Measurements from ENCODE around the gene DACT1. TPM values are rescaled to one million over a fixed set of nuclear protein-coding genes. Genes with fewer than 3 reads are reported as not detected.

Gene DACT1
- total RNA-seq, 1 donor from 2014 or later: 17.0 TPM

DNA sequence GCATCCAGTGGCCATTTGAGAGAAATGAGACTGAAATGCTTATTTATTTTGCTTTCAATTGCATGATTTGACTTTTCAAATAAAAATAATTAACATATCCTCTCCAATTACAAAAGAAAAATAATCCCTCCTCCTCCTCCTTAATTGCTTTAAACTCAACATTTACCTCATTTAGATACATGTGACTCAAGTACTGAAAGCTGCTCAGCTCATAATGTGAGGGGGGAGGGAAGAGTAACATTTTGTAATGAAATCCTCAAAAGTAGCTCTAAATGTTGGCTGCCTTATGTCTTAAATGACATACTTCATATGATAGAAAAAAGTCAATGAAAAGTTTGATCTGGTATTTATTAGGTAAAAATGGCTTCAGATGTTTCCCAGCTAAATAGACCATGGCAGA, 29.0 kb downstream of the DACT1 start:
- no peaks in the 10 kb centered on the region for H3K27me3 ChIP-seq (ENCODE audit: control insufficient read depth, insufficient read depth, low read length)

DNA sequence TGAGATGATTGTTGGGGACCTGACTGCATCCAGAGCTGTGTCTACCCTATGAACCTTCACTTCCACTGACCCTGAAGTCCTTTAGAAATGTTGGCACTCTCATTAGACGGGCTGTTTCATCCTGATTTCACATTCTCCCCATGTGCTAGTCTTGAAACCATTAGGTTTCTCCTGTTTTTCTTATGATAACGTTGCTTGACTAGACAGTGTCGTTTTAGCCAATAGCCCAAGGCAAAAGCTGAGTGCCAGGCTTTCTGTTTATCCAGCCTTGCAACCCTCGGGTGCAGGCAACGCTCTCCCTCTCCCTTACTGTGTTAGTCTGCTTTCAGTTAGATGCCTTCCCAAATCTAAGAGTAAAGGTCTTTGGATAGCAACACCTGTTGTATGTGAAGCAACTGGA, 30.1 kb downstream of the DACT1 start:
- DNase-seq (ENCODE audit: low read depth): no peak
- H3K4me3 ChIP-seq (ENCODE audit: low read depth, low read length): no peak overlapping the region
- TF ChIP-seq, protein P1, sequence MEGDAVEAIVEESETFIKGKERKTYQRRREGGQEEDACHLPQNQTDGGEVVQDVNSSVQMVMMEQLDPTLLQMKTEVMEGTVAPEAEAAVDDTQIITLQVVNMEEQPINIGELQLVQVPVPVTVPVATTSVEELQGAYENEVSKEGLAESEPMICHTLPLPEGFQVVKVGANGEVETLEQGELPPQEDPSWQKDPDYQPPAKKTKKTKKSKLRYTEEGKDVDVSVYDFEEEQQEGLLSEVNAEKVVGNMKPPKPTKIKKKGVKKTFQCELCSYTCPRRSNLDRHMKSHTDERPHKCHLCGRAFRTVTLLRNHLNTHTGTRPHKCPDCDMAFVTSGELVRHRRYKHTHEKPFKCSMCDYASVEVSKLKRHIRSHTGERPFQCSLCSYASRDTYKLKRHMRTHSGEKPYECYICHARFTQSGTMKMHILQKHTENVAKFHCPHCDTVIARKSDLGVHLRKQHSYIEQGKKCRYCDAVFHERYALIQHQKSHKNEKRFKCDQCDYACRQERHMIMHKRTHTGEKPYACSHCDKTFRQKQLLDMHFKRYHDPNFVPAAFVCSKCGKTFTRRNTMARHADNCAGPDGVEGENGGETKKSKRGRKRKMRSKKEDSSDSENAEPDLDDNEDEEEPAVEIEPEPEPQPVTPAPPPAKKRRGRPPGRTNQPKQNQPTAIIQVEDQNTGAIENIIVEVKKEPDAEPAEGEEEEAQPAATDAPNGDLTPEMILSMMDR (IDR thresholded peaks at IDR 0.05; ENCODE audit: insufficient read depth, low read length, poor library complexity, severe bottlenecking): no peak
- no peaks in the 10 kb centered on the region for H3K36me3 ChIP-seq (ENCODE audit: control insufficient read depth, insufficient read depth, low read length)
- no peaks in the 10 kb centered on the region for H3K27me3 ChIP-seq (ENCODE audit: control insufficient read depth, insufficient read depth, low read length)

More for the DNA sequence above, 29.0 kb downstream of the DACT1 start:
- Histone ChIP-seq H3K4me3 (ENCODE audit: low read depth, low read length) (no peak overlapping the region), H3K36me3 (ENCODE audit: control insufficient read depth, insufficient read depth, low read length) (no peaks in the 10 kb centered on the region)
- TF ChIP-seq, protein P1 (IDR thresholded peaks at IDR 0.05; ENCODE audit: insufficient read depth, low read length, poor library complexity, severe bottlenecking): no peak
- no peak for DNase-seq (ENCODE audit: low read depth)

- Histone ChIP-seq H3K36me3 (ENCODE audit: control insufficient read depth, insufficient read depth, low read length) (no peaks in the 10 kb centered on the region), H3K4me3 (ENCODE audit: low read depth, low read length) (no peak overlapping the region), H3K27me3 (ENCODE audit: control insufficient read depth, insufficient read depth, low read length) (no peaks in the 10 kb centered on the region)
- DNase-seq (ENCODE audit: low read depth): no peak
- TF ChIP-seq, protein P1 (IDR thresholded peaks at IDR 0.05; ENCODE audit: insufficient read depth, low read length, poor library complexity, severe bottlenecking): no peak
These were observed 31.2 kb downstream of the DACT1 start for GRCh38 chr14:58668848-58669480.

DNA sequence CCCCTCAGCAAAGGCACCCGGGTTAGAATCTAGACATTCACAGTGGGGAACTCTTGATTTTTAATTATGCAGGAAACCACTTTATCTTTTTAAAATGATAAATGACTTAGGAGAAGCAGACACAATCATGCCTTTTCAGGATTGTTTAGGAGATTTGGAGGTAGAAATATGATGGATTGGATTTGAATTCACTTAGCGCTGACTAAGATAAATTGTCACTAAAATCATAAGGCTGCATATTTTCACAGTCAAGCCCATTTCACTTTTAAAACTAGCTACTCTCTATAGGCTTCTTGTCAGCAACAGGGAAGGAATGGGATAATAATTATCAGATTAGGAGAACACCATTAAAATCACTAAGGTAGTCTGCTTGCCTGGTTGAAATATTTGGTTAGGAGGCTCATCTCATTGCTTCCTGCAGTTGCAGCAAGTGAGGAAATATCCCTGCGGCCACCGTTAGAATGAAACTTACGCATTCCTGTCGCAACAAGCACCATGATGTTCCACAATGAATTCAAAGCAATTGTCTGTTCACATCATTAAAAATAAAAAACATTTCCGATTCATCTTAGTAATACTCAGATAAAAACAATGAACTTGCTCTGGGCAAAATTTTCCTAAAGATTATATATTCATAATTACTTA, 31.9 kb downstream of the DACT1 start:
- TF ChIP-seq, protein P1 (IDR thresholded peaks at IDR 0.05; ENCODE audit: insufficient read depth, low read length, poor library complexity, severe bottlenecking): no peak
- H3K36me3 ChIP-seq (ENCODE audit: control insufficient read depth, insufficient read depth, low read length): no peaks in the 10 kb centered on the region
- H3K4me3 ChIP-seq (ENCODE audit: low read depth, low read length): no peak overlapping the region
- H3K27me3 ChIP-seq (ENCODE audit: control insufficient read depth, insufficient read depth, low read length): no peaks in the 10 kb centered on the region
- no peak for DNase-seq (ENCODE audit: low read depth)

DNA sequence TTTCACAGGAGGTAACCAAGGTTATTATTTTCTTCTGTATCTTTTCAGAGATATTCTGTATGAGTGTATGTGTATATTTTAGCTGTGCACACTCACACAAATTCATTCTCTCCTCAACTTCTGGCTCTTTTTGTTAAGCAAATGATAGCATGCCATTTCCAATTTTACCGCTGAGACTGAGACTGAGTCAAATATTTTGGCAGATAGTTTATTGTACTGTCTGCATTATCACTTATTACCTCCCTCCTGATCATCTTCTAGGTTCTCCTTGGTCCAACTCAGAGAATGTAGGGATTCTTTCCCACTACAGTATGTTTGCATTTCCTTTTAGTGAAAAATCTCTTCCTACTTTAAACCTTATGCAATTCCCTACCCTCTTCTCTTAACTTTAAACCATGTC, 33.3 kb downstream of the DACT1 start:
- no peak for DNase-seq (ENCODE audit: low read depth)
- Histone ChIP-seq H3K4me3 (ENCODE audit: low read depth, low read length) (no peak overlapping the region), H3K36me3 (ENCODE audit: control insufficient read depth, insufficient read depth, low read length) (no peaks in the 10 kb centered on the region), H3K27me3 (ENCODE audit: control insufficient read depth, insufficient read depth, low read length) (no peaks in the 10 kb centered on the region)
- TF ChIP-seq, protein P1 (IDR thresholded peaks at IDR 0.05; ENCODE audit: insufficient read depth, low read length, poor library complexity, severe bottlenecking): no peak

- H3K36me3 ChIP-seq (ENCODE audit: control insufficient read depth, insufficient read depth, low read length): no peaks in the 10 kb centered on the region
- TF ChIP-seq, protein P1 (IDR thresholded peaks at IDR 0.05; ENCODE audit: insufficient read depth, low read length, poor library complexity, severe bottlenecking): no peak
- H3K4me3 ChIP-seq (ENCODE audit: low read depth, low read length): no peak overlapping the region
- H3K27me3 ChIP-seq (ENCODE audit: control insufficient read depth, insufficient read depth, low read length): no peaks in the 10 kb centered on the region
- DNase-seq (ENCODE audit: low read depth): no peak
These were observed 33.7 kb downstream of the DACT1 start for GRCh38 chr14:58671436-58671835.
